Measurements from ENCODE around the gene FAM222B. TPM values are rescaled to one million over a fixed set of nuclear protein-coding genes. Genes with fewer than 3 reads are reported as not detected.

FAM222B gene
- total and polyA plus RNA-seq, 4 donors = 4.3 to 33.1 (median 19.8) TPM

GRCh38 chr17:28719021-28719433 is 123.6 kb downstream of the FAM222B start:
- peaks cover 9% of the 10 kb centered on the region for H3K27me3 ChIP-seq (ENCODE audit: control insufficient read depth, insufficient read depth, low read length)
- no peaks in the 10 kb centered on the region for H3K9me3 ChIP-seq (ENCODE audit: control insufficient read depth, insufficient read depth, low read length)
- no peak for DNase-seq (ENCODE audit: low read depth in 4 of 6, low spot score in 6 of 6)
- peak overlapping the region; percentile 97 for H3K27ac ChIP-seq (ENCODE audit: low read depth, low read length)
- peaks cover 50% of the 10 kb centered on the region for H3K36me3 ChIP-seq (ENCODE audit: control insufficient read depth, insufficient read depth, low read length)
- H3K4me1 ChIP-seq (ENCODE audit: control insufficient read depth, insufficient read depth, low read length) = peaks cover 63% of the 10 kb centered on the region
- peak overlapping the region; percentile 98 for H3K4me3 ChIP-seq (ENCODE audit: low read depth, low read length)
- 35% methylated on average over 16 of the region's 18 CpGs for WGBS (ENCODE audit: insufficient coverage)

- H3K9me3 ChIP-seq (ENCODE audit: control insufficient read depth, insufficient read depth, low read length) = no peaks in the 10 kb centered on the region
- H3K4me3 ChIP-seq (ENCODE audit: low read depth, low read length) = peak overlapping the region; percentile 75
- peaks cover 50% of the 10 kb centered on the region for H3K36me3 ChIP-seq (ENCODE audit: control insufficient read depth, insufficient read depth, low read length)
- peaks cover 63% of the 10 kb centered on the region for H3K4me1 ChIP-seq (ENCODE audit: control insufficient read depth, insufficient read depth, low read length)
- DNase-seq (ENCODE audit: low read depth in 4 of 6, low spot score in 6 of 6) = no peak
- H3K27ac ChIP-seq (ENCODE audit: low read depth, low read length) = peak overlapping the region; percentile 97
- H3K27me3 ChIP-seq (ENCODE audit: control insufficient read depth, insufficient read depth, low read length) = peaks cover 9% of the 10 kb centered on the region
- 25% methylated on average over 14 of the region's 18 CpGs for WGBS (ENCODE audit: insufficient coverage)
These were observed 124.1 kb downstream of the FAM222B start for GRCh38 chr17:28718333-28719020.

DNA sequence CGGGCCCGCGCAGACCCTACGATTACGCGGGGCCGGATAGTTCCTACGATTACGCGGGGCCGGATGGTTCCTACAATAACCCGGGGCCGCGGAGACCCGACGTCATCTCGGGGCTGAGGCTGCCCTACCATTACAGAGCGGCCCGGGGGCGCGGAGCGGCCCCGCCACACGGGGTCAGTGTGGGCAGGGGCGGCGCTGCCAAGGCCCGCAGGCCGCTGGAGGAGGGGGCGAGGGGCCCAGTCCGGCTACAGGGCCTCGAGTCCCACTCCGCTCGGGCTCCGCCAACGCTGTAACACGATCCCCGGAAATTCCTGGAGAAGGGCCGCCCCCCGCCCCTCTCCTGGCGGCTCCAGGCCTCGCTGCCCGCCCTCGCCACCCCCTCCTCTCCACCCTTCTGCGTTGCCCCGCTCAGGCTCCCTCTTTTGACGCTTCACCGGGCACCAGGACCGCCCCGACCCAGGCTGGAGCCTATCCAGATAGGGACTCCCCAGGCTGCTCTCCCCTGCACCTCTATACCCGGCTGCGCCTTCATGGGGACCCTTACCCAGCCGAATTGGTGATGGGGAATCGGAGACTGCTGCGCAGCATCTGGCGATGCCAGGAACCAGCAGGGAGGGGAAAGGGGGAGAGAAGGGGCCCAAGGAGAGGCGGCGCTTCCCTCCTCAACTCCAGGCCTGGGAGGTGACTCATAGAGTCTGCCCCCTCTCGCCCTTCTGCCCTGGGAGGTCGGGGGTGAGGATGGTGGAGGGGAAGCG is 124.8 kb downstream of the FAM222B start, which contains the start of gene RAB34:
Gene RAB34, minus strand, starts transcription at position 291 of the 755 bp plus-strand sequence. CDS start 602 bp downstream, outside the sequence.
- Histone ChIP-seq H3K4me3 (ENCODE audit: low read depth, low read length) (peak within 1 kb of the TSS; percentile 75), H3K27ac (ENCODE audit: low read depth, low read length) (peak within 1 kb of the TSS; percentile 97), H3K27me3 (ENCODE audit: control insufficient read depth, insufficient read depth, low read length) (peaks cover 9% of the 10 kb centered on the region), H3K9me3 (ENCODE audit: control insufficient read depth, insufficient read depth, low read length) (no peaks in the 10 kb centered on the region), H3K36me3 (ENCODE audit: control insufficient read depth, insufficient read depth, low read length) (peaks cover 44% of the 10 kb centered on the region), H3K4me1 (ENCODE audit: control insufficient read depth, insufficient read depth, low read length) (peaks cover 60% of the 10 kb centered on the region)
- DNase-seq (ENCODE audit: low read depth in 4 of 6, low spot score in 6 of 6) = peak in 2 of 6 donors; percentile 81 to 91
- WGBS (ENCODE audit: insufficient coverage) = 4% methylated on average over 53 of the region's 60 CpGs

GRCh38 chr17:28716740-28717577 is 125.6 kb downstream of the FAM222B start:
- DNase-seq (ENCODE audit: low read depth in 4 of 6, low spot score in 6 of 6) = peak in 2 of 6 donors; percentile 30 to 65
- no peaks in the 10 kb centered on the region for H3K9me3 ChIP-seq (ENCODE audit: control insufficient read depth, insufficient read depth, low read length)
- peaks cover 36% of the 10 kb centered on the region for H3K36me3 ChIP-seq (ENCODE audit: control insufficient read depth, insufficient read depth, low read length)
- WGBS (ENCODE audit: insufficient coverage) = 6% methylated on average over 59 of the region's 63 CpGs
- H3K27ac ChIP-seq (ENCODE audit: low read depth, low read length) = peak overlapping the region; percentile 97
- H3K27me3 ChIP-seq (ENCODE audit: control insufficient read depth, insufficient read depth, low read length) = peaks cover 9% of the 10 kb centered on the region
- peak overlapping the region; percentile 75 for H3K4me3 ChIP-seq (ENCODE audit: low read depth, low read length)
- H3K4me1 ChIP-seq (ENCODE audit: control insufficient read depth, insufficient read depth, low read length) = peaks cover 60% of the 10 kb centered on the region

DNA sequence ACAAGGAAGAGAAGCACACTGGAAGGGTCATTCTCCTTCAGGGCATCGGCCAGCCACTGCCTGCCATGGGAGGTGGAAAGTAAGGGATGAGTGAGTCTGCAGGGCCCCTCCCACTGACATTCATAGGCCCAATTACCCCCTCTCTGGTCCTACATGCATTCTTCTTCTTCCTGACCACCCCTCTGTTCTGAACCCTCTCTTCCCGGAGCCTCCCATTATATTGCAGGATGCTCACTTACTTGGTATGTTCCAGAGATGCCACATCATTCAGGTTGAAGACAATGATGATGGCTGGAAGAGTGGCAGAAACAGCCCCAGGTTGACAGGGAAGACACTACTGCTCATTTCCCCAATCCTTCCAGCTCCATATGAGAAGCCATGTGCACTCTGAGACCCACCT is 127.4 kb downstream of the FAM222B start:
- H3K27ac ChIP-seq (ENCODE audit: low read depth, low read length) = no peak overlapping the region
- no peak for DNase-seq (ENCODE audit: low read depth in 4 of 6, low spot score in 6 of 6)
- H3K4me3 ChIP-seq (ENCODE audit: low read depth, low read length) = no peak overlapping the region
- no CpG with 5 or more reads among the region's 2 CpGs for WGBS (ENCODE audit: insufficient coverage)
- no peaks in the 10 kb centered on the region for H3K9me3 ChIP-seq (ENCODE audit: control insufficient read depth, insufficient read depth, low read length)
- H3K36me3 ChIP-seq (ENCODE audit: control insufficient read depth, insufficient read depth, low read length) = peaks cover 24% of the 10 kb centered on the region
- peaks cover 58% of the 10 kb centered on the region for H3K4me1 ChIP-seq (ENCODE audit: control insufficient read depth, insufficient read depth, low read length)
- peaks cover 9% of the 10 kb centered on the region for H3K27me3 ChIP-seq (ENCODE audit: control insufficient read depth, insufficient read depth, low read length)

DNA sequence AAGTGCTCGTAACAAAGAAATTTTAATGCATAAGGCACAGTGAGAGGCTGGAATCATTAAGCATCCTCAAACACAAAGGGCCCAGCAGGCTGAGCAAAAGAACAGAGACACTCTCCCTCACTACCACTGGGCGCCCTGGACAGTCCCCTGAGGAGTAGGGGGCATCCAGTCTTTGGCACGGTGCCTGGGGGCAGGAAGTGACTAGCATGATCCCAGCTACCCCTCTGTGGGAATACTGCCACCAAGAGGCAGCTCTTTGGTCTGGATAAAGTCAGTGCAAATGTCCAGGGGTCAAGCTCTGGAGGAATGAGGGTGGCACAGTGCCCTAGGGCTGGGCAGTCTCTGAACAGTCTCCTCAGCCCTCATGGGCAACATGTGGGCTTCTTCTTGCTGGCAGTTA is 128.3 kb downstream of the FAM222B start:
- WGBS (ENCODE audit: insufficient coverage) = 58% methylated on average over 2 of the region's 3 CpGs

DNA sequence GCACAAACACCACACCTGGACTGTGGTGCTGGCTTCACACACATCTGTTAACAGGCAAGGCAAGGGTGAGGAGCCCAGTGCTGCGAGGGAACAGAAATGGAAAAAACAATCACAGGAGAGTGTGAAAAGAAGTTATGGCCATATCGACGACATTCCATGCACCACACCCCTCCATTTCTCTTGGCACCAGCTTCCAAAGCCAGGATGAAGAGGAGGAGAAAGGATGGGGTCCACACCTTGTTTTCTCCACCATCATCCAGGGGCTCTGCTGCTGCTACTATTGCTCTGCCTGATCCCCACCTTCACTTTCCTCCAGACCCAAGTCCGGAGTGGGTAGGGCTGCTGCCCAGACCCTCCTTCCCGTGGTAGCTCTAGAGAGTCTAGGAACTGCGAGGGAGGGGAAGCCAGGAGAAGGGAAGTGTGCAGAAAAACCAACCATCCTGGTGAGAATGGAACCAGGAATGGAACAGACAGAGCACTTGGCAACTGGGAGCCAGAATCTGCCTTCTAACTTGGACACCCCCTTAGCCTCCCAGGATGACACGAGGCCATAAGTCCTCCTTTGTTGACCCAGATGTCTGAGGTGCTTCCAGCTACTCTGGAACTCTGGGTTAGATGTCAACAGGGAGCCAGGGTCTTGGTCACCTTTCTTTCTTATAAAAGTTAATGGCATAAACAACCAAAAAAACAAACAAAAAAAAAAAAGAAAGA is 129.7 kb downstream of the FAM222B start:
- H3K36me3 ChIP-seq (ENCODE audit: control insufficient read depth, insufficient read depth, low read length) = peaks cover 24% of the 10 kb centered on the region
- H3K4me1 ChIP-seq (ENCODE audit: control insufficient read depth, insufficient read depth, low read length) = peaks cover 54% of the 10 kb centered on the region
- peak overlapping the region; percentile 98 for H3K27ac ChIP-seq (ENCODE audit: low read depth, low read length)
- no peak for DNase-seq (ENCODE audit: low read depth in 4 of 6, low spot score in 6 of 6)
- H3K9me3 ChIP-seq (ENCODE audit: control insufficient read depth, insufficient read depth, low read length) = no peaks in the 10 kb centered on the region
- no peak overlapping the region for H3K4me3 ChIP-seq (ENCODE audit: low read depth, low read length)
- 74% methylated on average over 3 of the region's 7 CpGs for WGBS (ENCODE audit: insufficient coverage)
- H3K27me3 ChIP-seq (ENCODE audit: control insufficient read depth, insufficient read depth, low read length) = peaks cover 6% of the 10 kb centered on the region

More for the DNA sequence above, 128.3 kb downstream of the FAM222B start:
- Histone ChIP-seq H3K27me3 (ENCODE audit: control insufficient read depth, insufficient read depth, low read length) (peaks cover 9% of the 10 kb centered on the region), H3K9me3 (ENCODE audit: control insufficient read depth, insufficient read depth, low read length) (no peaks in the 10 kb centered on the region), H3K27ac (ENCODE audit: low read depth, low read length) (no peak overlapping the region), H3K36me3 (ENCODE audit: control insufficient read depth, insufficient read depth, low read length) (peaks cover 24% of the 10 kb centered on the region), H3K4me1 (ENCODE audit: control insufficient read depth, insufficient read depth, low read length) (peaks cover 66% of the 10 kb centered on the region), H3K4me3 (ENCODE audit: low read depth, low read length) (no peak overlapping the region)
- DNase-seq (ENCODE audit: low read depth in 4 of 6, low spot score in 6 of 6) = no peak

GRCh38 chr17:28712032-28712704 is 130.4 kb downstream of the FAM222B start:
- no peaks in the 10 kb centered on the region for H3K9me3 ChIP-seq (ENCODE audit: control insufficient read depth, insufficient read depth, low read length)
- H3K27ac ChIP-seq (ENCODE audit: low read depth, low read length) = peak overlapping the region; percentile 98
- peak overlapping the region; percentile 52 for H3K4me3 ChIP-seq (ENCODE audit: low read depth, low read length)
- peaks cover 49% of the 10 kb centered on the region for H3K4me1 ChIP-seq (ENCODE audit: control insufficient read depth, insufficient read depth, low read length)
- 32% methylated on average over 22 of the region's 34 CpGs for WGBS (ENCODE audit: insufficient coverage)
- no peak for DNase-seq (ENCODE audit: low read depth in 4 of 6, low spot score in 6 of 6)
- H3K27me3 ChIP-seq (ENCODE audit: control insufficient read depth, insufficient read depth, low read length) = peaks cover 5% of the 10 kb centered on the region
- peaks cover 25% of the 10 kb centered on the region for H3K36me3 ChIP-seq (ENCODE audit: control insufficient read depth, insufficient read depth, low read length)
